IgD-negative memory B cell (primary cell): ENCODE results near the gene ZC3H18. TPM values are rescaled to one million over a fixed set of nuclear protein-coding genes. Genes with fewer than 3 reads are reported as not detected.

Source experiments
- H3K27ac Mint-ChIP-seq, 3 donors: one replicate each; pipeline ENCODE4 v1.8.0; 2020 to 2022; ENCODE audit warnings: mild to moderate bottlenecking in 3 of 3, mixed read lengths in 3 of 3, moderate library complexity in 1 of 3
- H3K27me3 Mint-ChIP-seq: one replicate; pipeline ENCODE4 v1.8.0; 2021; ENCODE audit warnings: mixed read lengths
- H3K36me3 Mint-ChIP-seq: one replicate; pipeline ENCODE4 v1.8.0; 2020; ENCODE audit warnings: mild to moderate bottlenecking, mixed read lengths
- H3K4me1 Mint-ChIP-seq, 3 donors: one replicate each; pipeline ENCODE4 v1.8.0; 2020 to 2022; ENCODE audit warnings: mixed read lengths in 3 of 3, mild to moderate bottlenecking in 1 of 3
- H3K4me3 Mint-ChIP-seq, 4 donors: one replicate each; pipeline ENCODE4 v1.8.0; 2020 to 2022; ENCODE audit warnings: mild to moderate bottlenecking in 4 of 4, mixed read lengths in 4 of 4, moderate library complexity in 3 of 4
- H3K9me3 Mint-ChIP-seq, 3 donors: one replicate each; pipeline ENCODE4 v1.8.0; 2020 to 2021; ENCODE audit warnings: mixed read lengths in 3 of 3, mild to moderate bottlenecking in 1 of 3
- polyA plus RNA-seq: library from polyadenylated mRNA; unstranded; fragments of 300-500 nt; fragmentation: Illumina TruSeq; gene quantifications from one replicate; pipeline ENCODE4 v1.2.3, GENCODE V29; 2021

The ZC3H18 gene
- polyA plus RNA-seq, 1 donor from 2014 or later, result 17.5 TPM

- H3K36me3 Mint-ChIP-seq, result no peaks in the 10 kb centered on the region
- no peak overlapping the region for H3K4me3 Mint-ChIP-seq
- H3K27me3 Mint-ChIP-seq, result no peaks in the 10 kb centered on the region
- peaks cover 8 to 20% (median 12%) of the 10 kb centered on the region in 3 donors for H3K4me1 Mint-ChIP-seq
- no peaks in the 10 kb centered on the region for H3K9me3 Mint-ChIP-seq
- no peak overlapping the region for H3K27ac Mint-ChIP-seq
These were observed 23.7 kb downstream of the ZC3H18 start for GRCh38 chr16:88593910-88594309.

- Mint-ChIP-seq H3K4me3 (no peak overlapping the region), H3K9me3 (no peaks in the 10 kb centered on the region), H3K27me3 (no peaks in the 10 kb centered on the region), H3K36me3 (no peaks in the 10 kb centered on the region), H3K4me1 (peaks cover 8 to 17% (median 12%) of the 10 kb centered on the region in 3 donors), H3K27ac (peak overlapping the region in 1 of 3 donors; percentile 59)
These were observed 24.9 kb downstream of the ZC3H18 start for GRCh38 chr16:88595101-88595500.

- H3K9me3 Mint-ChIP-seq, result no peaks in the 10 kb centered on the region
- no peaks in the 10 kb centered on the region for H3K36me3 Mint-ChIP-seq
- H3K27me3 Mint-ChIP-seq, result no peaks in the 10 kb centered on the region
- peak overlapping the region in 1 of 3 donors; percentile 35 for H3K27ac Mint-ChIP-seq
- H3K4me3 Mint-ChIP-seq, result no peak overlapping the region
- peaks cover 8 to 17% (median 12%) of the 10 kb centered on the region in 3 donors for H3K4me1 Mint-ChIP-seq
These were observed 25.7 kb downstream of the ZC3H18 start for GRCh38 chr16:88595921-88596320.

- H3K27me3 Mint-ChIP-seq, result no peaks in the 10 kb centered on the region
- no peaks in the 10 kb centered on the region for H3K9me3 Mint-ChIP-seq
- no peak overlapping the region for H3K27ac Mint-ChIP-seq
- peaks cover 7 to 15% (median 11%) of the 10 kb centered on the region in 3 donors for H3K4me1 Mint-ChIP-seq
- H3K4me3 Mint-ChIP-seq, result no peak overlapping the region
- H3K36me3 Mint-ChIP-seq, result no peaks in the 10 kb centered on the region
These were observed 26.3 kb downstream of the ZC3H18 start for GRCh38 chr16:88596483-88596882.

- no peak overlapping the region for H3K27ac Mint-ChIP-seq
- peaks cover 0 to 6% (median 2%) of the 10 kb centered on the region in 3 donors for H3K4me1 Mint-ChIP-seq
- no peaks in the 10 kb centered on the region for H3K9me3 Mint-ChIP-seq
- H3K4me3 Mint-ChIP-seq, result no peak overlapping the region
- no peaks in the 10 kb centered on the region for H3K36me3 Mint-ChIP-seq
- no peaks in the 10 kb centered on the region for H3K27me3 Mint-ChIP-seq
These were observed 27.8 kb downstream of the ZC3H18 start for GRCh38 chr16:88597856-88598491.

- Mint-ChIP-seq H3K27me3 (no peaks in the 10 kb centered on the region), H3K9me3 (no peaks in the 10 kb centered on the region), H3K4me1 (peaks cover 0 to 6% (median 0%) of the 10 kb centered on the region in 3 donors), H3K4me3 (peak overlapping the region in 1 of 4 donors; percentile 34), H3K36me3 (no peaks in the 10 kb centered on the region), H3K27ac (peak overlapping the region in 1 of 3 donors; percentile 47)
These were observed 29.0 kb downstream of the ZC3H18 start for GRCh38 chr16:88599092-88599733.

GRCh38 chr16:88599825-88600538 is 29.8 kb downstream of the ZC3H18 start:
- H3K27ac Mint-ChIP-seq, result no peak overlapping the region
- peak overlapping the region in 1 of 4 donors; percentile 27 for H3K4me3 Mint-ChIP-seq
- peaks cover 0 to 6% (median 0%) of the 10 kb centered on the region in 3 donors for H3K4me1 Mint-ChIP-seq

GRCh38 chr16:88600539-88600896 is 30.3 kb downstream of the ZC3H18 start:
- Mint-ChIP-seq H3K4me3 (no peak overlapping the region), H3K27me3 (no peaks in the 10 kb centered on the region), H3K27ac (no peak overlapping the region), H3K36me3 (no peaks in the 10 kb centered on the region), H3K4me1 (peaks cover 0 to 6% (median 0%) of the 10 kb centered on the region in 3 donors), H3K9me3 (no peaks in the 10 kb centered on the region)

More at GRCh38 chr16:88599825-88600538, 29.8 kb downstream of the ZC3H18 start:
- no peaks in the 10 kb centered on the region for H3K9me3 Mint-ChIP-seq
- H3K36me3 Mint-ChIP-seq, result no peaks in the 10 kb centered on the region
- no peaks in the 10 kb centered on the region for H3K27me3 Mint-ChIP-seq

- Mint-ChIP-seq H3K27me3 (no peaks in the 10 kb centered on the region), H3K4me3 (peak overlapping the region in 1 of 4 donors; percentile 73), H3K36me3 (no peaks in the 10 kb centered on the region), H3K4me1 (peaks cover 0 to 6% (median 0%) of the 10 kb centered on the region in 3 donors), H3K27ac (peak overlapping the region in 2 of 3 donors; percentile 35 to 53), H3K9me3 (no peaks in the 10 kb centered on the region)
These were observed 31.3 kb downstream of the ZC3H18 start for GRCh38 chr16:88601313-88602036.

- no peaks in the 10 kb centered on the region for H3K27me3 Mint-ChIP-seq
- peaks cover 0 to 4% (median under 1%) of the 10 kb centered on the region in 3 donors for H3K4me1 Mint-ChIP-seq
- H3K36me3 Mint-ChIP-seq, result no peaks in the 10 kb centered on the region
- H3K27ac Mint-ChIP-seq, result peak overlapping the region in 1 of 3 donors; percentile 35
- no peaks in the 10 kb centered on the region for H3K9me3 Mint-ChIP-seq
- H3K4me3 Mint-ChIP-seq, result peak overlapping the region in 1 of 4 donors; percentile 73
These were observed 31.9 kb downstream of the ZC3H18 start for GRCh38 chr16:88602091-88602490.

- Mint-ChIP-seq H3K4me1 (peaks cover 9 to 13% (median 10%) of the 10 kb centered on the region in 3 donors), H3K36me3 (peaks cover 5% of the 10 kb centered on the region), H3K9me3 (no peaks in the 10 kb centered on the region), H3K4me3 (peak overlapping the region in 1 of 4 donors; percentile 66), H3K27ac (no peak overlapping the region), H3K27me3 (no peaks in the 10 kb centered on the region)
These were observed 35.3 kb downstream of the ZC3H18 start for GRCh38 chr16:88605186-88606147.

- H3K36me3 Mint-ChIP-seq, result peaks cover 8% of the 10 kb centered on the region
- no peaks in the 10 kb centered on the region for H3K27me3 Mint-ChIP-seq
- no peaks in the 10 kb centered on the region for H3K9me3 Mint-ChIP-seq
- no peak overlapping the region for H3K4me3 Mint-ChIP-seq
- H3K4me1 Mint-ChIP-seq, result peaks cover 9 to 13% (median 10%) of the 10 kb centered on the region in 3 donors
- no peak overlapping the region for H3K27ac Mint-ChIP-seq
These were observed 36.0 kb downstream of the ZC3H18 start for GRCh38 chr16:88606148-88606757.

- H3K4me3 Mint-ChIP-seq, result no peak overlapping the region
- H3K4me1 Mint-ChIP-seq, result peaks cover 9 to 13% (median 10%) of the 10 kb centered on the region in 3 donors
- H3K36me3 Mint-ChIP-seq, result peaks cover 8% of the 10 kb centered on the region
- no peaks in the 10 kb centered on the region for H3K9me3 Mint-ChIP-seq
- H3K27ac Mint-ChIP-seq, result peak overlapping the region in 2 of 3 donors; percentile 6 to 76
- H3K27me3 Mint-ChIP-seq, result no peaks in the 10 kb centered on the region
These were observed 37.9 kb downstream of the ZC3H18 start for GRCh38 chr16:88608076-88608475.
